Astrocyte (in vitro differentiated cells and primary cell): ENCODE data around the gene PREX1. TPM values are rescaled to one million over a fixed set of nuclear protein-coding genes. Genes with fewer than 3 reads are reported as not detected.

ENCODE experiments used
- DNase-seq: peaks from one replicate; pipeline ENCODE4 v3.0.0-alpha.2; 2010; ENCODE audit warnings: low read depth
- FAIRE-seq: peaks from 2 replicates; lab custom pipeline; 2011; peaks lifted over from hg19 to GRCh38; lab: Jason Lieb, UNC
- H2AFZ ChIP-seq: 2 replicates; pipeline ENCODE4 v1.6.0; 2012; ENCODE audit warnings: low read depth, low read length, inconsistent platforms
- H3K27ac ChIP-seq: 2 replicates; pipeline ENCODE4 v1.5.1; 2011; ENCODE audit warnings: low read depth, low read length, inconsistent platforms
- H3K27me3 ChIP-seq: 2 replicates; pipeline ENCODE4 v1.6.0; 2011; ENCODE audit warnings: low read length, inconsistent platforms; ENCODE audit not compliant: insufficient read depth
- H3K36me3 ChIP-seq: 2 replicates; pipeline ENCODE4 v1.5.1; 2011; ENCODE audit warnings: low read length, inconsistent platforms; ENCODE audit not compliant: insufficient read depth
- H3K4me1 ChIP-seq: 2 replicates; pipeline ENCODE4 v1.5.1; 2011; ENCODE audit warnings: low read length, inconsistent platforms; ENCODE audit not compliant: insufficient read depth
- H3K4me2 ChIP-seq: 2 replicates; pipeline ENCODE4 v1.6.0; 2012; ENCODE audit warnings: low read length, inconsistent platforms
- H3K4me3 ChIP-seq: 2 replicates; pipeline ENCODE4 v1.5.1; 2011; ENCODE audit warnings: low read depth, mild to moderate bottlenecking, low read length, inconsistent platforms; ENCODE audit not compliant: insufficient read depth
- H3K79me2 ChIP-seq: 2 replicates; pipeline ENCODE4 v1.6.0; 2012; ENCODE audit warnings: mild to moderate bottlenecking, low read length, inconsistent platforms; ENCODE audit not compliant: insufficient read depth
- H3K9ac ChIP-seq: 2 replicates; pipeline ENCODE4 v1.6.0; 2012; ENCODE audit warnings: mild to moderate bottlenecking, low read length, inconsistent platforms
- H3K9me3 ChIP-seq: 2 replicates; pipeline ENCODE4 v1.5.1; 2012; ENCODE audit warnings: low read depth, mild to moderate bottlenecking, low read length, inconsistent platforms; ENCODE audit not compliant: insufficient read depth
- H4K20me1 ChIP-seq: 2 replicates; pipeline ENCODE4 v1.6.0; 2012; ENCODE audit warnings: low read length, inconsistent platforms; ENCODE audit not compliant: insufficient read depth
- H3K27ac Mint-ChIP-seq: one replicate; pipeline ENCODE4 v1.8.0; 2021; ENCODE audit warnings: mild to moderate bottlenecking, mixed read lengths; ENCODE audit not compliant: unreplicated experiment
- H3K27me3 Mint-ChIP-seq: one replicate; pipeline ENCODE4 v1.8.0; 2021; ENCODE audit warnings: low read depth, mixed read lengths; ENCODE audit not compliant: unreplicated experiment
- H3K36me3 Mint-ChIP-seq: one replicate; pipeline ENCODE4 v1.8.0; 2021; ENCODE audit warnings: low read depth, mixed read lengths; ENCODE audit not compliant: unreplicated experiment
- H3K4me1 Mint-ChIP-seq: one replicate; pipeline ENCODE4 v1.8.0; 2021; ENCODE audit warnings: low read depth, mixed read lengths; ENCODE audit not compliant: unreplicated experiment
- H3K4me3 Mint-ChIP-seq: one replicate; pipeline ENCODE4 v1.8.0; 2021; ENCODE audit warnings: mild to moderate bottlenecking, moderate library complexity, mixed read lengths; ENCODE audit not compliant: unreplicated experiment
- H3K9me3 Mint-ChIP-seq: one replicate; pipeline ENCODE4 v1.8.0; 2021; ENCODE audit warnings: mild to moderate bottlenecking, mixed read lengths; ENCODE audit not compliant: unreplicated experiment
- CTCF ChIP-seq: IDR thresholded peaks from 2 replicates; pipeline ENCODE4 v1.5.1; 2011; ENCODE audit warnings: low read depth, mild to moderate bottlenecking, inconsistent platforms, low read length, moderate library complexity; ENCODE audit not compliant: insufficient read depth
- EZH2 ChIP-seq: IDR thresholded peaks from 2 replicates; pipeline ENCODE4 v1.6.1; 2012; ENCODE audit warnings: mild to moderate bottlenecking, low read length, inconsistent platforms; ENCODE audit not compliant: insufficient read depth
- total RNA-seq: library from RNA; stranded (reverse); gene quantifications from 2 replicates; pipeline ENCODE4 v1.2.1, GENCODE V29; 2021

Gene PREX1
- total RNA-seq, 1 donor from 2014 or later: 3.5 TPM

GRCh38 chr20:48821261-48821920 lies 6.4 kb downstream of the PREX1 start:
- Mint-ChIP-seq H3K4me1 (peaks cover 9% of the 10 kb centered on the region), H3K36me3 (peaks cover 2% of the 10 kb centered on the region), H3K9me3 (no peaks in the 10 kb centered on the region), H3K4me3 (no peak overlapping the region), H3K27ac (no peak overlapping the region), H3K27me3 (peaks cover 4% of the 10 kb centered on the region)
- Histone ChIP-seq H3K4me2 (no peak overlapping the region), H3K36me3 (no peaks in the 10 kb centered on the region), H3K79me2 (no peaks in the 10 kb centered on the region), H3K9me3 (no peaks in the 10 kb centered on the region), H3K4me1 (peaks cover 29% of the 10 kb centered on the region), H3K27ac (no peak overlapping the region), H2AFZ (no peak overlapping the region), H4K20me1 (peaks cover 14% of the 10 kb centered on the region), H3K9ac (no peak overlapping the region), H3K4me3 (no peak overlapping the region), H3K27me3 (no peaks in the 10 kb centered on the region)
- DNase-seq (no peak), FAIRE-seq (no peak)
- TF ChIP-seq CTCF (no peak), EZH2 (no peak)

GRCh38 chr20:48820649-48820973 lies 7.2 kb downstream of the PREX1 start:
- Histone ChIP-seq H3K79me2 (no peaks in the 10 kb centered on the region), H3K36me3 (no peaks in the 10 kb centered on the region), H3K27ac (no peak overlapping the region), H3K27me3 (no peaks in the 10 kb centered on the region), H2AFZ (no peak overlapping the region), H3K4me3 (no peak overlapping the region), H3K4me2 (no peak overlapping the region), H3K4me1 (peaks cover 23% of the 10 kb centered on the region), H3K9ac (no peak overlapping the region), H4K20me1 (peaks cover 14% of the 10 kb centered on the region), H3K9me3 (no peaks in the 10 kb centered on the region)
- DNase-seq (no peak), FAIRE-seq (no peak)
- H3K4me3 Mint-ChIP-seq: no peak overlapping the region
- TF ChIP-seq EZH2 (no peak), CTCF (no peak)
- H3K27me3 Mint-ChIP-seq: peaks cover 4% of the 10 kb centered on the region
- H3K27ac Mint-ChIP-seq: no peak overlapping the region
- no peaks in the 10 kb centered on the region for H3K9me3 Mint-ChIP-seq
- H3K4me1 Mint-ChIP-seq: peaks cover 9% of the 10 kb centered on the region
- H3K36me3 Mint-ChIP-seq: peaks cover 2% of the 10 kb centered on the region

- peaks cover 3% of the 10 kb centered on the region for H3K4me1 Mint-ChIP-seq
- no peak overlapping the region for H3K4me3 Mint-ChIP-seq
- Histone ChIP-seq H3K4me3 (no peak overlapping the region), H3K9me3 (no peaks in the 10 kb centered on the region), H3K27me3 (no peaks in the 10 kb centered on the region), H3K9ac (no peak overlapping the region), H4K20me1 (peaks cover 14% of the 10 kb centered on the region), H2AFZ (no peak overlapping the region), H3K4me2 (no peak overlapping the region), H3K79me2 (no peaks in the 10 kb centered on the region), H3K27ac (no peak overlapping the region), H3K36me3 (no peaks in the 10 kb centered on the region), H3K4me1 (peaks cover 18% of the 10 kb centered on the region)
- no peaks in the 10 kb centered on the region for H3K9me3 Mint-ChIP-seq
- DNase-seq: no peak
- peaks cover 2% of the 10 kb centered on the region for H3K36me3 Mint-ChIP-seq
- TF ChIP-seq EZH2: no peak
- TF ChIP-seq CTCF: no peak
- no peak overlapping the region for H3K27ac Mint-ChIP-seq
- H3K27me3 Mint-ChIP-seq: peaks cover 4% of the 10 kb centered on the region
- no peak for FAIRE-seq
Observed at GRCh38 chr20:48819821-48820648, 7.8 kb downstream of the PREX1 start.
